Ascending aorta (tissue), 2 donors: ENCODE measurements around the gene HDAC5. TPM values are rescaled to one million over a fixed set of nuclear protein-coding genes. Genes with fewer than 3 reads are reported as not detected.
"Not testable (repeated sequence)": the region's sequence is repeated elsewhere in the genome, so short reads cannot be mapped to it uniquely, and the experiment has no call there.

ENCODE experiments used
- DNase-seq, 2 donors: peaks; one replicate each; pipeline ENCODE4 v3.0.0-alpha.2; 2019; ENCODE audit warnings: low spot score in 2 of 2
- H3K27ac ChIP-seq, 2 donors: fragments of 200-600 bp; sonication (generic); one replicate each; pipeline ENCODE4 v1.5.1; 2016 to 2017; ENCODE audit warnings: mild to moderate bottlenecking in 1 of 2
- H3K27me3 ChIP-seq: fragments of 200-600 bp; sonication (generic); one replicate; pipeline ENCODE4 v1.5.1; 2017
- H3K36me3 ChIP-seq, 2 donors: fragments of 200-600 bp; sonication (generic); one replicate each; pipeline ENCODE4 v1.5.1; 2016
- H3K4me1 ChIP-seq, 2 donors: fragments of 200-600 bp; sonication (generic); one replicate each; pipeline ENCODE4 v1.5.1; 2016 to 2017; ENCODE audit warnings: mild to moderate bottlenecking in 1 of 2
- H3K4me3 ChIP-seq, 2 donors: fragments of 200-600 bp; sonication (generic); one replicate each; pipeline ENCODE4 v1.5.1; 2016 to 2017; ENCODE audit warnings: mild to moderate bottlenecking in 1 of 2
- H3K9me3 ChIP-seq, 2 donors: fragments of 200-600 bp; sonication (generic); one replicate each; pipeline ENCODE4 v1.5.1; 2016
- CTCF ChIP-seq, 3 experiments: fragments of 200-600 bp in 2 of 3; fragments of 450-650 bp in 1 of 3; sonication (generic) in 2 of 3; IDR thresholded peaks; one replicate each; pipeline ENCODE4 v1.5.1; 2016 to 2019; ENCODE audit warnings: antibody characterized with exemption in 3 of 3, mild to moderate bottlenecking in 1 of 3, moderate library complexity in 1 of 3
- intact Hi-C: fragments of 100-400 bp; cut with DNase I; formaldehyde crosslinking; loops from one replicate; pipeline ENCODE4 v1.15.1; 2023
- total RNA-seq: library from RNA; depleted of rRNA; stranded (reverse); fragments of >200 nt; gene quantifications from one replicate; pipeline ENCODE4 v1.1.0, GENCODE V29; 2016

The HDAC5 gene
- total RNA-seq, 1 donor from 2014 or later, result 189 TPM

- no peak overlapping the region for H3K4me3 ChIP-seq
- no peaks in the 10 kb centered on the region for H3K4me1 ChIP-seq
- H3K36me3 ChIP-seq, result peaks cover 44 to 48% of the 10 kb centered on the region in 2 donors
- H3K27ac ChIP-seq, result no peak overlapping the region
- no peak for DNase-seq
- no peaks in the 10 kb centered on the region for H3K27me3 ChIP-seq
- no peak for TF ChIP-seq CTCF (IDR thresholded peaks at IDR 0.05)
- no peaks in the 10 kb centered on the region for H3K9me3 ChIP-seq
- intact Hi-C loops, result no loop called here
These were observed 74.0 kb downstream of the HDAC5 start for GRCh38 chr17:44049294-44050060.

GRCh38 chr17:44046893-44047292 lies 76.5 kb downstream of the HDAC5 start:
- H3K27ac ChIP-seq, H3K4me3 ChIP-seq, H3K4me1 ChIP-seq, H3K9me3 ChIP-seq, DNase-seq, intact Hi-C loops, H3K27me3 ChIP-seq: not testable (repeated sequence)
- peaks cover 37 to 41% of the 10 kb centered on the region in 2 donors for H3K36me3 ChIP-seq

GRCh38 chr17:44045486-44045885 lies 78.0 kb downstream of the HDAC5 start:
- peaks cover 4 to 7% of the 10 kb centered on the region in 2 donors for H3K4me1 ChIP-seq
- no peak overlapping the region for H3K27ac ChIP-seq
- TF ChIP-seq CTCF (IDR thresholded peaks at IDR 0.05), result no peak
- DNase-seq, result no peak
- intact Hi-C loops, result no loop called here
- H3K27me3 ChIP-seq, result no peaks in the 10 kb centered on the region
- H3K9me3 ChIP-seq, result no peaks in the 10 kb centered on the region
- H3K36me3 ChIP-seq, result peaks cover 23 to 27% of the 10 kb centered on the region in 2 donors
- H3K4me3 ChIP-seq, result no peak overlapping the region

- no peak for TF ChIP-seq CTCF (IDR thresholded peaks at IDR 0.05)
- Histone ChIP-seq H3K9me3 (no peaks in the 10 kb centered on the region), H3K36me3 (peaks cover 11 to 13% of the 10 kb centered on the region in 2 donors), H3K27me3 (no peaks in the 10 kb centered on the region), H3K27ac (no peak overlapping the region), H3K4me3 (no peak overlapping the region), H3K4me1 (peaks cover 7 to 14% of the 10 kb centered on the region in 2 donors)
- DNase-seq, result no peak
- intact Hi-C loops, result loop anchor here (5.0 kb wide), 1 partner anchor 37 kb away; no protein-coding TSS in a partner anchor
These were observed 79.4 kb downstream of the HDAC5 start for GRCh38 chr17:44044071-44044470.

GRCh38 chr17:44043272-44043696 lies 80.2 kb downstream of the HDAC5 start:
- H3K27ac ChIP-seq, result peak overlapping the region in 1 of 2 donors; percentile 22
- intact Hi-C loops, result loop anchor here (5.0 kb wide), 1 partner anchor 36 kb away; no protein-coding TSS in a partner anchor
- H3K36me3 ChIP-seq, result peaks cover 11% of the 10 kb centered on the region in 2 donors
- no peaks in the 10 kb centered on the region for H3K9me3 ChIP-seq
- no peak for TF ChIP-seq CTCF (IDR thresholded peaks at IDR 0.05)
- no peak overlapping the region for H3K4me3 ChIP-seq
- DNase-seq, result no peak
- H3K4me1 ChIP-seq, result peaks cover 7 to 14% of the 10 kb centered on the region in 2 donors
- H3K27me3 ChIP-seq, result no peaks in the 10 kb centered on the region

- intact Hi-C loops, result loop anchor here (5.0 kb wide), 1 partner anchor 33 kb away; no protein-coding TSS in a partner anchor
- no peaks in the 10 kb centered on the region for H3K9me3 ChIP-seq
- no peaks in the 10 kb centered on the region for H3K27me3 ChIP-seq
- peaks cover 24 to 30% of the 10 kb centered on the region in 2 donors for H3K36me3 ChIP-seq
- no peak overlapping the region for H3K4me3 ChIP-seq
- DNase-seq, result no peak
- H3K27ac ChIP-seq, result peak overlapping the region; percentile 15 to 46
- TF ChIP-seq CTCF (IDR thresholded peaks at IDR 0.05), result no peak
- peaks cover 7 to 14% of the 10 kb centered on the region in 2 donors for H3K4me1 ChIP-seq
These were observed 83.4 kb downstream of the HDAC5 start for GRCh38 chr17:44039829-44040635.
